NCI-H82 treated with DMSO at 0.1 percent for 48 hours (cell line): Measurements from ENCODE around the gene ZFPL1.

Source experiments
- DNase-seq: peaks from one replicate; lab custom pipeline; 2025; ENCODE audit not compliant: unreplicated experiment; lab: John Stamatoyannopoulos, UW

ZFPL1 gene

GRCh38 chr11:65128182-65129145, 44.4 kb downstream of the ZFPL1 start:
- no peak for DNase-seq

GRCh38 chr11:65129649-65130441, 45.8 kb downstream of the ZFPL1 start:
- no peak for DNase-seq

- no peak for DNase-seq
Measured at GRCh38 chr11:65130631-65131416, 46.8 kb downstream of the ZFPL1 start.

GRCh38 chr11:65131417-65131776, 47.4 kb downstream of the ZFPL1 start:
- DNase-seq: no peak

- DNase-seq: no peak
Measured at GRCh38 chr11:65131895-65132237, 47.8 kb downstream of the ZFPL1 start.

GRCh38 chr11:65132238-65132987, 48.4 kb downstream of the ZFPL1 start:
- DNase-seq: no peak

GRCh38 chr11:65132988-65133700, 49.1 kb downstream of the ZFPL1 start:
- DNase-seq: no peak

- DNase-seq: no peak
Measured at GRCh38 chr11:65133724-65134123, 49.7 kb downstream of the ZFPL1 start.

- peak; percentile 72 for DNase-seq
Measured at GRCh38 chr11:65134240-65134951, 50.4 kb downstream of the ZFPL1 start, which contains the start of gene SYVN1. Gene SYVN1 (minus strand): TSS chr11:65134519. CDS start chr11:65133601, 918 bp downstream.

GRCh38 chr11:65134952-65135632, 51.1 kb downstream of the ZFPL1 start:
- DNase-seq: peak; percentile 92

- no peak for DNase-seq
Measured at GRCh38 chr11:65135633-65136145, 51.7 kb downstream of the ZFPL1 start.

GRCh38 chr11:65136515-65137096, 52.6 kb downstream of the ZFPL1 start:
- DNase-seq: no peak
